CD4-positive, alpha-beta T cell treated with Interleukin-4 for 4 hours (primary cell): Measurements from ENCODE around the gene RPS3.
"Not testable (repeated sequence)": the region's sequence is repeated elsewhere in the genome, so short reads cannot be mapped to it uniquely, and the experiment has no call there.

Experiments
- DNase-seq: peaks from one replicate; pipeline ENCODE4 v3.0.0-alpha.2; 2020

RPS3 gene

DNA sequence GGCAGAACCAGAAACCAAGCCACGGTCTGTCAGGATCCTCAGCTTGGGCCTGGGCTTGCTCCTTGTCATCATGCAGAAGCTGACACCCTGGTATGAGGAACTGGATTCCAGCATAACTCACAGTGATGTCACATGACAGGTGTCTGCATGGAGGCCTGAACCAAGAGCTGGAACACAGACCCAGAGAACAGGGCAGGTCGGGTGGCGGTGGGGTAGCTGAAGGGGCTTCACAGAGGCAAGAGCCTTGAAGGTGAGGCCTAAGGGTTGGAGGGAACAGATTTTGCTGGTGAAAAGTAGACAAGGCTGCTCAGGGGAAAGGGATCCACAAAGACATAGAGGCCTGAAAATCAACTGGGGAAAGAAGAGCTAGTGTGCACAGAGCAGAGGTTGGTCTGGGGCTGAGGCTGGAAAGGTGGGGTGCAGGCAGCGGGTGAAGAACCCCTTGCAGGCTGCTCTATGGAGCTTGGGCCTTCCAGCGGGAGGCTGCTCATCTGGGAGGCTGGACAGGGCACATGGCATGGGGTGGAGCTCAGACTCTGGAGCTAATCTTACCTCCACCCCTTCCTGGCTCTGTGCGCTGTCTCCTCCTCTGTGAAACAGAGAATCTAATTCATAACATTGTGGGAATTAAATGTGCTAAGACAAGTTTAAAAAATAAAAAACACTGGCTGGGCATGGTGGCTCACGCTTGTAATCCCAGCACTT is 18.4 kb upstream of the RPS3 start:
- DNase-seq: no peak

DNA sequence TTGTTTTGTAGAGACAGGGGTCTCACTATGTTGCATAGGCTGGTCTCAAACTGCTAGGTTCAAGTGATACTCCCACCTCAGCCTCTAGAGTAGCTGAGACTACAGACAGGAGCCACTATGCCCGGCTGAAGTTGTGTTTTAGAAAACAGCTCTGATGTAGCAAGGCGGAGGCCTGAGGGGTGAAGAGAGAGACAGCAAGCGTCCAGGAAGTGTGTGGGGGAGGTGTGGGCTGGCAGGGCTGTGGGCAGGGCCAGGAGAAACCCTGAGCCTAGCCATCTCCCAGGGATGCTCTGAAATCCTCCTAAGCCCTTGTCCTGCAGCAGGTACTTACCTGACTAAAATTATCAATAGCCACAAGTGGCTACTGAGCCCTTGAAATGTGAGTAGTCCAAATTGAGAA is 16.1 kb upstream of the RPS3 start:
- DNase-seq: peak; percentile 33

DNA sequence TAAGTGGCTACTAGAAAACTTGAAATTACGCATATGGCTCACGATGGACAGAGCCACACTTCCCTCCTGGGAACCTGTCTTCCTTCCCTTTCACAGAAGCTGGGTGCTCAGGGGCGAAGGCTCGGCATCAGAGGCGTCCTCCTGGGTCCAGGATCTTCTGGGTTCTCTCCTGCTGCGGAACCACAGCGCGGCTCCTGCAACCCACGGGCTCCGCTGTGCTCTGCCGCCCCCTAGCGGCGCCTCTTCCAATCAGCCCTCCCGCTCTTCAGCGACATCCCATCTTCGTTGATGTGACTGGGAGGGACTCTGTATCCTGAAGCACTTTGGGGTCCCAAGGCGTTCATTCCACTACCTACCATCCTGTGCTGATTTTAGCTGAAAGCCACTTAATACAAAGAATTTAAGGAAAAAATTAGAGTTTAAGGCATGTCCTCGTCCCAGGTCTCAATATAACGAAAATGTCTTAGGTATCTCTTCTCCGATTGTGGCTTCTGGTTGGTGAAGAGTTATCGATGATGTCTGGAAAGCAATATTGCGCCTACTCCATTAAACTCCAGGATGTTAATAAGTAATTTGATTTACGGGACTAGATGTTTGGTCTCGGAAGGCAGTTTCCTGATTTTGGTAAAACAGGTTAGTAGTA is 14.8 kb upstream of the RPS3 start:
- DNase-seq: peak; percentile 67

DNA sequence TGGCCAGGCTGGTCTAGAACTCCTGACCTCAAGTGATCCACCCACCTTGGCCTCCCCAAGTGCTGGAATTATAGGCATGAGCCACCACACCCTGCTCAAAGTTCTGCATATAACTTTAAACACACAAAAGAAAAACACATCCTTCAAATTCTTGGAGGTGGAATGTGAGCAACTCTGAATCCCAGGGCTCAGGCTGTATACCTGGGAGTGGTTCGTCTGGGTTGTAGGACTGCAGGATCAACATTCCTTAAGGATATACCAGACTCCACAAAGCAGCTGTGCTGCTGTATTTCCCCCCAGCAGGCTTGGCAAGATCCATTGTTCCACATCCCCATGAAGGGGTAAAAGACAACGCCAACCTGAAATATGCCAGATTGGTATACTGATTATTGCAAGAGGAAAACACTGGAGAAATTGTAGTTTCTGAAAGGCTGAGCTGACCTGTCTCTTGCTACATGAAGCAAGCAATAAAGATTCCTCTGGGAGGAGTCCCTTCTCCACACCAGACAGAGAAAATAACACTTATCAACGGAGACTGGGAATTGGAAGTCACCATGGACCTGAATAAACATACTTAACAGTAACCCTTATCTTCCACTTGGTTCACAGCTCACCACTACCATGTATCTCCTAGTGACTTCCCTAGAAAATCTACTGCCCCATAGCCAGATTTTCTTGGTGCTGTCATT is 12.2 kb upstream of the RPS3 start:
- no peak for DNase-seq

DNA sequence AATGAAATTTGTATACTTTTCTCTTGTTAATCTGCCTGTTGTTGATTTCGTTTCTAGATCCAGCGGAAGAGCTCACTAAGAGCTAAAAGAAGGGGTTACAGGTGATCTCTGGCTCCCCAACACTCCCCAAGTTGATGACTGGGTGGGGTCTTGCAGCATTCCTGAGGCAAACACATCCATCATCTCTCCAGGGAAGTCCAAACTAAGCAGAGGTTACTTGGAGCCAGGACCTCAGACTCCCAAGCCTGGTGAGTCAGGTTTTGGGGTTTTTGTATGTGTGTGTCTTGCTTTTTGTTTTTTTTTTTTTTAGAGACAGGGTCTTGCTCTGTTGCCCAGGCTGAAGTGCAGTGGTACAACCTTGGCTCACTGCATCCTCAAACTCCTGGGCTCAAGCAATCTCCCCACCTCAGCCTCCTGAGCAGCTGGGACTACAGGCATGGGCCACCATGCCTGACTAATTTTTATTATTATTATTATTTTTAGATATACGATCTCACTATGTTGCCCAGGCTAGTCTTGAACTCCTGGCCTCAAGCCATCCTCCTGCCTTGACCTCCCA is 11.5 kb upstream of the RPS3 start:
- DNase-seq: no peak

DNA sequence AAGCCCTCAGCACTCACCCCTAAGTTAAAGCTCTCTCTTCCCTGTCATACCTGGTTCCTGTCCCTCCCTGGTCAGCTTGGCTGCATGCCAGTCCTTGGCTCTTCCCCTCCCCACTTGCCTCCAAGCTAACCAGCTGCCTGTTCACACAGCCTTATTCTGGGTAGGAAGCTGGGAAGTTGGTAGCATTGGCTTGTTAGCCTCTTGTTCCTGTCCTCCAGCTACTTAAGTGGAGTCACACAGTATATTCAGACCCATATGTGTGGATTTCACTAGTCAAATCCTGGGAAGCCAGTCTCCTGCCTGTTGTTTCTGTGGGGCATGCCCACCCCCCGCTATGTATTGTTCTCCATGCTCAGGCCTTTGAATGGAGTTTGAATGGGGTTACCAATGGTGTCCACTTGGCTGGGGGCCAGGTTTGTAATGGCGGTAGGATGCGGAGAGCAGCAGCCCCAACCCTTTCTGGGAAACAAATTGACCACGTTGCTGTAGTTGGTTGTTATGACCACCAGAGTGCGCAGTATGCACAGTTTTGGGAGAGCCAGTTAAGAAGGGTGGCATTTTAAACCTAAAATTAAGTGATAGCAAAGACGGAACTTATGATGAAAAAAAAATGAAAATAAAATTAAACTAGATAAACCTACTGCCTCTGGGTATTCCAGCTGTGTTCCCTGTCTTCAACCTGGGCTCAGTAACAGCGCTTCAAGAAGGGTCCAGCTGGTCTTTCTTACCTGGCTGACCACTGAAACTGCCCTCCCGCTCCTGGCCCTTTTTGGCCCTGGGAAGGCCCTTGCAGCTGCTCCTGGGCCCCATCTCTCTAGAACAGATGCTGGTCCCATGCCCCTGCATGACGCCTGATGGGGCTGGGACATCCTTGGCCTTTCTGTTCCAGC is 10.7 kb upstream of the RPS3 start:
- DNase-seq: peak; percentile 80

DNA sequence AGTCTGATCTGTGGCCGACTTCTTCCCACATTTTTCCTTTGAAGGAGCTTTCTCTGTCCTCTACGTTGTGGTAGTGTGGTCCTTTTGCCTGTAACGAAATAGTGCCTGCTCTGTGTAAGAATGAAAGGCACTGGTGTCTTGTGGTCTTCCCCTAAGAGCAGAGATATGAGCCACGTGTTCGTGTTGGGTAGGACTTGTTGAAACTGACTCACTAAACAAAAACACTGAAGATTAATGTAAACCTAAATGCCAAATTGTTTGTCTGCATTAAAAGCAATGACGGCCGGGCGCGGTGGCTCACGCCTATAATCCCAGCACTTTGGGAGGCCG is 10.1 kb upstream of the RPS3 start:
- DNase-seq: no peak

DNA sequence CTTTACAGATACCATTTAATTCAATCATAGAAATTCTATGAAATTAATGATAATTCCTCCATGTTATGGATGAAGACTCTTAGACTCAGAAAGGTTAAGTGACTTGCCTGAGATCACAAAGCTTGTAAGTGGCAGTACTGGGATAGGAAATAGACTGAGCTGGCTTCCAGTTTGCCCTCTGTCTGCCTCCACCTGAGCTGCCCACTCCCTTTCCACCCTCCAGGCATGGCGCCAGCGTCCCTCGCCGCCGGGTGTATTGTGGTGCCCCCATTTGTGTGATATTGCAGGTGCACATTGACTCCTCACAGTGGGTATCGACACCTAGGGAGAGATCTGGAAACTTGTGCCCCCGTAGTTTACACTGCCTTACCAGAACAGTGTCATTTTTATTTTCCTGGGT is 9.4 kb upstream of the RPS3 start:
- DNase-seq: no peak

DNA sequence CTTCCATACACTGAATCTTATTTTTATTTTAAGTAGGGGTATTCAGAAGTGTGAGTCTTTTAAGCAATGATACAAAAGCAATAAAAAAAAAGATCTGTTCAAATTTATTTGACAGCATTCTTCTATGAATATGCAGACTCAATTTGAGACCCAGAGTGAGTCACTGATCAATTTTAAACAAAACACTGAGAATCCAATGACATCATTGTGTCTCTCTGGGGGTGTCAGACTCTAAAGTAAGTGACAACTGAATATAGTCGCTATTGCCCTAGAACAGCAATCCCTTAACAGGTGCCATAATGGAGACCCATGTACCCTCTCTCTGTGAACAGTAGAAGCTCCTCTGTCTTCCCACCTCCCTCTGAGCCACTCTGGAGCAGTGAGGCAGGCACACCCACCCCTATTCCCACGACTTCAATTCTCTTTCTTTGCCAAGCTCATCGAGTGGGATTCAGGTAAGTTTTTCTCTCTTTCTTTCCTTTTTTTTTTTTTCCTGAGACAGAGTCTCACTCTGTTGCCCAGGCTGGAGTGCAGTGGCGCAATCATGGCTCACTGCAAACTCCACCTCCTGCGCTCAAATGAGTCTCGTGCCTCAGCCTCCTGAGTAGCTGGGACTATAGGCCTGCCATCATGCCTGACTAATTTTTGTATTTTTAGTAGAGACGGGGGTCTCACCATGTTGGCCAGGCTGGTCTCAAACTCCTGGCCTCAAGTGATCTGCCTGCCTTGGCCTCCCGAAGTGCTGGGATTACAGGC is 5.1 kb upstream of the RPS3 start:
- DNase-seq: no peak

DNA sequence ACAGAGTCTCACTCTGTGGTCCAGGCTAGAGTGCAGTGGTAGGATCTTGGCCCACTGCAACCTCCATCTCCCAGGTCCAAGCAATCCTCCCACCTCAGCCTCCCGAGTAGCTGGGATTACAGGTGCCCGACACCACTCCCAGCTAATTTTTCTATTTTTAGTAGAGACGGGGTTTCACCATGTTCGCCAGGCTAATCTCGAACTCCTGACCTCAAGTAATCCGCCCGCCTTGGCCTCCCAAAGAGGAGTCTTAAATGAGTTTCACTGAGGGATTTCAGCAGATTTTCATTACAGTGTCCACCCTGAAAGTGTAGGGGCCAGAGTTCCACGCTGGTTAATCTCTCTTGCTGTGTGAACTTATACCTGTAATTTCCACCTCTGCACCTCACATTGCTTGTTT is 412 bp upstream of the RPS3 start:
- DNase-seq: no peak

DNA sequence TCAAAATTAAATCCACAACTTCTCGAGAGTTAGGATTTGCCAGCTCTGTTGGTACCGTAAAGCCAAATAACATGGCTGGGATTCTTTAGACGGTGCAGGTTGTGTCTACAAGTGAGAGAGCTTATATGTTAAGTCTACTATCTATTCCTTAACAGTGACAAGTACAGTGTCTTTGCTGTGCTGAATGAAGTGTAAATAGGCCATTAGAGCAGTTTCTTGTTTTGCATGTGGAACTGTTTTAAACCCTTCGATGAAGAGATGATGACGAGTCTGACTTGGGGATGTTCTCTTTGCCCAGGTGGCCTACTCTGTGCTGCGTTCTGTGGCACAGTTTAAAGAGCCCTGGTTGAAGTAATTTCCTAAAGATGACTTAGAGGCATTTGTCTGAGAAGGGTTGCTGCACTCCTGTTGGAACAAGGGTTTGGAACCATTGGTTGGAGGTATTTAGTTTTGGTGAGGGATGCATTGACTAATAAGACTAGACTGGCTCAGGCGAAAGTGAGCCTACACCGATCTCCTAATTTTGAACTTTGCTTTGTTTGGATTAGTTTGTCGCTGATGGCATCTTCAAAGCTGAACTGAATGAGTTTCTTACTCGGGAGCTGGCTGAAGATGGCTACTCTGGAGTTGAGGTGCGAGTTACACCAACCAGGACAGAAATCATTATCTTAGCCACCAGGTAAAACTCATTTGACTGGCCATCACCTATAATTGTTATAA is 988 bp downstream of the RPS3 start:
- DNase-seq: peak; percentile 10

DNA sequence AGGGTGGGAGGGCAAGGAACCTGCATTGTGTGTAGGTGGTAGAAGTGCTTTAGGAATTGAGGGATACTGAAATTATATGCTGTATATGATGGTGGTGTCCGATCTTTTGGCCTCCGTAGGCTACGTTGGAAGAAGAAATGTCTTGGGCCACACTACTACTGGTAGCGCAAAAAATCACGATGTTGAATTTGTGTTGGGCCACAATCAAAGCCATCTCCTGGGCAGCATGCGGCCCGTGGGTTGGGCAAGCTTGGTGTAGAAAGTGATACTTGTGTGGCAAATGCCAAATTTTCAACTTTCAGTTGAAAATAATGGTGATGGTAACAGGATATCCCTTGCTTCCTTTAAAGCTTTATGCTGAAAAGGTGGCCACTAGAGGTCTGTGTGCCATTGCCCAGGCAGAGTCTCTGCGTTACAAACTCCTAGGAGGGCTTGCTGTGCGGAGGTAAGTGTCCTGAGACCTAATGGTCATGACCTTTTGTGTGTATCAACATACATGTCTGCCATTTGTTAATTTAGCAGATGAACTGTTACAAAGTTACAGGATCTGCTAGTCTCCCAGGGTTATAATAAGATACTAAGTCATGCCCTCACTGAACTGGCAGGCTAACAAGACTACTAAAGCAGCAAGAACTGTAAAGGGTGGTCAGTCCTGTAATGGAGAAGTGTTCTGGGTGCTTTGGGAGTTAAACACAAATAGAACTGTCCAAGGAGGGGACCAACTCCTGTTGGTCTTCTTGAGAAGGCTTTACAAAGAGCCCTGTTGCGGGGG is 2.9 kb downstream of the RPS3 start:
- DNase-seq: no peak

DNA sequence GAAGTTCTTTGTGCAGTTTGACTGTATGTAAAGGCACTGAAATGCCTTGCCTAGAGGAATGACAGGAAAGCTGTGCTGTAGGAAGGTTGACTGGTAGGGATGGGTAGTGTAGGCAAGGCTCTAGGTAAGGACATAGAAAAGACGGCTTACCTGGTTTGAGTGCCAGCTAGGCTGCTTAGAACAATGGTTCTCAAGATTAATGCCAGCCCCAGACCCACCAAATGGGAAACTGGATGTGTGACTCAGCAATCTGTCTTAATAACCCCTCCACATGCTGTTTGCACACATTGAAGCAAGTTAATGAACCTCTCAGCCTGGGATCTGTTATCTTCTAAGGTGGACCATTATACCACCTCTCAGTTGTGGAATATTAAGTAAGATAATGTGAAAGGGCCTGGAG is 3.7 kb downstream of the RPS3 start:
- no peak for DNase-seq

DNA sequence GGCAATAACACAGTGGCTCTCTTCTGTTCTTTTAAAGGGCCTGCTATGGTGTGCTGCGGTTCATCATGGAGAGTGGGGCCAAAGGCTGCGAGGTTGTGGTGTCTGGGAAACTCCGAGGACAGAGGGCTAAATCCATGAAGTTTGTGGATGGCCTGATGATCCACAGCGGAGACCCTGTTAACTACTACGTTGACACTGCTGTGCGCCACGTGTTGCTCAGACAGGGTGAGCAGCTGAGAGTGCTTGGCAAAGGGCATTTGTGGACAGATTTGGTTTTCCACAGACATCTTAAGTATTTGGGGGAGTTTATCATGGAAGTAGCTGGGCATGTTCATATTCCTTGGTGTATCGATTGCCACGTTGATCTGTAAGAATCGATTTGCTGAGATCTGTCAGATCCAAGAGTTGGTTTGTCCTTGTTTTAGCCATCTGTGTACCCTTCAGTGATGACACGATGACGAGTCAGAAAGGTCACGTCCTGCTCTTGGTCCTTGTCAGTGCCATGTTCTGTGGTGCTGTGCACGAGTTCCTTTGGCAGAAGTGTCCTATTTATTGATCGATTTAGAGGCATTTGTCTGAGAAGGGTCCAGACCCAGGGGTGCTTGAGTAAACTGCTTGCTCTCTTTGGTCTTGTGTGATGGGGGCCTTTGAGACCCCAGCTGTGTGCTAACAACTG is 4.8 kb downstream of the RPS3 start:
- no peak for DNase-seq

DNA sequence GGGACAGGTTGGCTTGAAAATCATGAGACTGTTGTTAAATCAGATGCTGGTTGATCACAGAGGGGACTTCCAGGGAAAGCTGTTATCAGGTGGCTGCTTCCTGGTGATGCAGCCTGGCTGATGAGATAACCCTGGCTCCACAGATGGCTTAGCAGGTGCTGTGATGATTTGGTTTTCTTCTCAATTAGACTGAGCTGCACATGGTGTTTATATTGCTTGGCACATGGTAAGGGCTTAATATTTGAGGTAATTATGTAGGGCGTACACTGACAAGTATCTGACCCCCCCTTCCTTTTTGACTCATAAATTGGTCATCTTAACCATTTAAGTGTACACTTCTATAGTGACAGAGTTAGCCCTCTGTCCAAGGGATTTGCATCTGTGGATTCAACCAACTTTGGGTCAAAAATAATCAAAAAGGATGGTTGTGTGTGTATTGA is 7.0 kb downstream of the RPS3 start:
- DNase-seq: peak; percentile 29

DNA sequence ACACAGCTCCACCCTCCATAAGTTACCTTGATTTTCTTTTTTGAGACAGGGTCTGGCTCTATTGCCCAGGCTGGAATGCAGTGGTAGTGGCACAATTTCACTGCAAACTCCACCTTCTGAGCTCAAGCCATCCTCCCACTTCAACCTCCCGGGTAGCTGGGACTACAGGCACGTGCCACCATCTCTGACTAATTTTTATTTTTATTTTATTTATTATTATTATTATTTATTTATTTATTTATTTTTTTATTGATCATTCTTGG is 9.6 kb downstream of the RPS3 start:
- DNase-seq: no peak

DNA sequence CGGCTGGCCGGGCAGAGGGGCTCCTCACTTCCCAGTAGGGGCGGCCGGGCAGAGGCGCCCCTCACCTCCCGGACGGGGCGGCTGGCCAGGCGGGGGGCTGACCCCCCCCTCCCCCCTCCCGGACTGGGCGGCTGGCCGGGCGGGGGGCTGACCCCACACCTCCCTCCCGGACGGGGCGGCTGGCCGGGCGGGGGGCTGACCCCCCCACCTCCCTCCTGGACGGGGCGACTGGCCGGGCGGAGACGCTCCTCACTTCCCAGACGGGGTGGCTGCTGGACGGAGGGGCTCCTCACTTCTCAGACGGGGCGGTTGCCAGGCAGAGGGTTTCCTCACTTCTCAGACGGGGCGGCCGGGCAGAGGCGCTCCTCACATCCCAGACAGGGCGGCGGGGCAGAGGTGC is 10.7 kb downstream of the RPS3 start:
- DNase-seq: not testable (repeated sequence)

DNA sequence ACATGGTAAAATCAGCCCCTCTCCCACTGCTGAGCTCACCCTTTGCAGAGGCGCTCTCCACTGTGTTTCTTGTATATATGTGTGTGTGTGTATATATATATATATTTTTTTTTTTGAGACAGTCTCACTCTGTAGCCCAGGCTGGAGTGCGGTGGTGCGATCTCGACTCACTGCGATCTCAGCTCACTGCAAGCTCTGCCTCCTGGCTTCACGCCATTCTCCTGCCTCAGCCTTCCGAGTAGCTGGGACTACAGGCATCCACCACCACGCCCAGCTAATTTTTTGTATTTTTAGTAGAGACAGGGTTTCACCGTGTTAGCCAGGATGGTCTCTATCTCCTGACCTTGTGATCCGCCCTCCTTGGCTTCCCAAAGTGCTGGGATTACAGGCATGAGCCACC is 13.8 kb downstream of the RPS3 start:
- DNase-seq: not testable (repeated sequence)

DNA sequence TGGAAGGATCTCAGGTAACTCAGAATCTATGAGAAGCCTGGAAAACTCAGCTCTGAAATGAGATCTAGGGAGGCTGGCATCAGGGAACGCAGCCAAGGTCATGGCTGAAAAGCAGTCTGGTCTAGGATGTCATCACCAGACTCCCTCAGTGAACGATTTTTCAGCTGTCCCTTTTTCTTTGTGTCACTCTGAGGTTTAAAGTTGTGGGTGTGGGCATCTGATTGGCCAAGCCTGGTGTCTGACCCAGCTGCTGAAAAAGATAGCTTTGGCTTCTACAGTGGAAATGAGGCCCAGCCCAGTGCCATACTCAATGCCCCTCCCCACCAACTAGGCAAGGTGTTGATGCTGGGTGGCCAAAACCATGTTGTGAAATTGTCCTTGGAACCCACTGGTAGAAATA is 14.5 kb downstream of the RPS3 start:
- DNase-seq: no peak

DNA sequence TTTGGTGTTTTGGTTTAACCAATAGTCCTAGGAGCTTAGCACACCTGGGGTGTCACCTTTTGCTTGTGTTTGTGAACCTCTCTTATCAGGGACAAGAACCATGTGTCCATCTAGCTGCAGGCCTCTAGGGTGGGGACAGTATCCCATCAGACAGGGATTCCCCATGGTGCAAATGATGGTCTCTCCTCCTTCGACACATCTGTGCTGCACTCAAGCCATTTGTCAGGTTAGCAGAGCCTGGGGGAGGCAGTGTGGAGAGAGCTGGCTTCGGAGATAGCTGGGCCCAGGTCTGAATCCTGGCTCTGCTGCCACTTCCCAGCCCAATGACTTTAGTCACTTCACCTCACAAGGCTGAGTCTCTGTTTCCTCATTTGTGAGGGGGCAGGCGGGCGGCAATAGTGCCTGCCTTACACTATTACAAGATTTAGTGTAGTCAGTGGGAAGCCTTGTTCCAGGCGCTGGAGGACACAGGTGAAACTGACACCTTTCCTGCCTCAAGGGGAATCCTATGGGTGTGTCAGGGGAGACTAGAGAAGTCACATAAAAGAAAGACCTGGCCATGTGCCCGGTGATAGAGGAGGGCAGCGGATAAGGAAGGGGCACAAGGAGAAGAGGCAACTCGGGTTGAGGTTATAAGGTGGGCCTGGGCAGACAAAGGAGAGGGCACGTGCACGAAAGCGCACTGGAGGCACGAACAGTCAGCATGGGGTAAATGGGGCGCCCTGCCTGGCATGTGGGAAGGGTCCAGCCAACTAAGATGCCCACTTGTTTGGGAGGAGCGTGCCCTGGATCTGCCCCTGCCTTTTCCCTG is 21.1 kb downstream of the RPS3 start:
- DNase-seq: no peak
